H1 (cell line): ENCODE results near the gene F7. TPM values are rescaled to one million over a fixed set of nuclear protein-coding genes. Genes with fewer than 3 reads are reported as not detected.

Experiments used
- CTCF ChIP-seq, 3 experiments: IDR thresholded peaks; 1 replicate in 2 of 3; 2 replicates in 1 of 3; pipeline versions ENCODE4 v1.5.1 to v1.6.1; 2011; ENCODE audit warnings: low read length in 3 of 3, mild to moderate bottlenecking in 3 of 3, inconsistent platforms in 2 of 3, low read depth in 1 of 3, moderate library complexity in 1 of 3; ENCODE audit not compliant: insufficient read depth in 1 of 3; ENCODE audit errors: control extremely low read depth in 1 of 3
- KDM5A ChIP-seq: fragments of 200-600 bp; IDR thresholded peaks from 2 replicates; pipeline ENCODE4 v1.7.1; 2012; ENCODE audit warnings: mild to moderate bottlenecking, low read length, inconsistent platforms, mixed read lengths
- polyA plus RNA-seq, 7 experiments: library from polyadenylated mRNA; depleted of rRNA in 3 of 7; stranded (reverse) in 5 of 7; unstranded in 2 of 7; fragments of >200 nt in 5 of 7; fragments of 200-250 nt in 2 of 7; gene quantifications; 1 replicate in 5 of 7; 2 replicates in 1 of 7; 4 replicates in 1 of 7; pipeline versions ENCODE4 v1.2.1 to v1.2.3, GENCODE V29; 2011 to 2013; ENCODE audit warnings: missing spikeins in 2 of 7, mixed read lengths in 2 of 7
- total RNA-seq: library from RNA; stranded (reverse); fragmentation: NEBNext Ultra II Directional; extraction: Animal tissue kit (Norgen Biotek cat#: 25700); gene quantifications from 2 replicates; pipeline ENCODE4 v1.2.1, GENCODE V29; 2021

The F7 gene
- total and polyA plus RNA-seq, 2 of the 8 experiments (the other 6 are each of a cell fraction or from before 2014, with no cell fraction given): 0.43 to 0.98 TPM

DNA sequence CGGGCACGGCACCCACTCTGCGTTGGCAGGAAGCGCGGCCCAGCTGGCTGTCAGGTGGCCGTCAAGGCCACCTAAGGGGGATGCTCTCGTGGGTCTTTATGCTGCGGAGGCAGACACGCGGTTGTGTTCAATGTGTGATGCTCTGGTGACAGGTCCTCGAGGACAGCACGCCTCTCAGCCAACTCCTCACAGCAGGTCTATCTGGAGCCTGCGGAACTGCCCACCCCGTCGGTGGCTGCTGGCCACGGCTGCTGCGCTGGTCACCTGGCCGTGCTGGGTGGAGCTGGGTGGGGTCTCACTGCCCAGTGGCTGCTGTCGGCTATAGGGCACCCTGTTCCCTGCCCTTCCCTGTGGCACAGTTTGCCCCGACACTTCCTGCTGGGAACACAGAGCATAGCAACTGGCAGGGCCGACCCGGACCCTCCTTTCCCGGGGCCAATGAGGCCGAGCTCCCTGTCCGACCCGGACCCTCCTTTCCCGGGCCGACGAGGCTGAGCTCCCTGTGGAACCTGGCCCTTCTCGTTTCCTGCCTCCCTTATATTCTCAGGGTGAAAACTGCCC is 14.3 kb upstream of the F7 start (continued):
- TF ChIP-seq CTCF (IDR thresholded peaks at IDR 0.05; ENCODE audit: control extremely low read depth in 1 of 3, insufficient read depth in 1 of 3, low read depth in 1 of 3, low read length in 3 of 3) (no peak), KDM5A (no peak)
